Suprapubic skin (tissue), 4 donors: Measurements from ENCODE around the gene ALDH3A2. TPM values are rescaled to one million over a fixed set of nuclear protein-coding genes. Genes with fewer than 3 reads are reported as not detected.

Source experiments
- DNase-seq, 2 donors: peaks; one replicate each; pipeline ENCODE4 v3.0.0-alpha.2; 2019; ENCODE audit warnings: low spot score in 2 of 2
- H3K27ac ChIP-seq: fragments of 200-600 bp; sonication (generic); one replicate; pipeline ENCODE4 v1.5.1; 2019
- H3K27me3 ChIP-seq: fragments of 200-600 bp; sonication (generic); one replicate; pipeline ENCODE4 v1.5.1; 2019
- H3K36me3 ChIP-seq: fragments of 200-600 bp; sonication (generic); one replicate; pipeline ENCODE4 v1.5.1; 2019
- H3K4me1 ChIP-seq: fragments of 200-600 bp; sonication (generic); one replicate; pipeline ENCODE4 v1.5.1; 2019
- H3K4me3 ChIP-seq: fragments of 200-600 bp; sonication (generic); one replicate; pipeline ENCODE4 v1.5.1; 2019; ENCODE audit warnings: mild to moderate bottlenecking
- H3K9me3 ChIP-seq: fragments of 200-600 bp; sonication (generic); one replicate; pipeline ENCODE4 v1.5.1; 2019
- CTCF ChIP-seq, 2 donors: fragments of 200-600 bp in 1 of 2; fragments of 450-650 bp in 1 of 2; sonication (generic) in 1 of 2; IDR thresholded peaks; one replicate each; pipeline ENCODE4 v1.5.1; 2016 to 2019; ENCODE audit warnings: antibody characterized with exemption in 2 of 2, mild to moderate bottlenecking in 1 of 2, moderate library complexity in 1 of 2
- EP300 ChIP-seq: sonication (generic); formaldehyde crosslinking; IDR thresholded peaks from one replicate; pipeline ENCODE4 v1.6.1; 2017; ENCODE audit warnings: antibody characterized with exemption
- POLR2A ChIP-seq, 2 donors: fragments of 450-650 bp; IDR thresholded peaks; one replicate each; pipeline ENCODE4 v1.6.1; 2017; ENCODE audit warnings: antibody characterized with exemption in 2 of 2, mild to moderate bottlenecking in 2 of 2, moderate library complexity in 2 of 2
- POLR2AphosphoS5 ChIP-seq, 3 donors: sonication (generic); formaldehyde crosslinking; IDR thresholded peaks; one replicate each; pipeline ENCODE4 v1.6.1; 2017; ENCODE audit warnings: antibody characterized with exemption in 3 of 3
- WGBS: methylation state at CpG from one replicate; pipeline ENCODE4 v1.1.5; 2018; 5-methylcytosine and 5-hydroxymethylcytosine counted together
- total RNA-seq, 4 donors: library from RNA; depleted of rRNA; stranded (reverse); fragments of >200 nt; gene quantifications; one replicate each; pipeline ENCODE4 v1.1.0, GENCODE V29; 2016

ALDH3A2 gene
- total RNA-seq, 4 donors from 2014 or later, result 493 to 1,000 (median 626) TPM

- H3K4me1 ChIP-seq, result peaks cover 27% of the 10 kb centered on the region
- H3K27me3 ChIP-seq, result no peaks in the 10 kb centered on the region
- WGBS, result 85% methylated on average over 12 of the region's 12 CpGs
- H3K9me3 ChIP-seq, result no peaks in the 10 kb centered on the region
- H3K4me3 ChIP-seq, result no peak overlapping the region
- peak in 1 of 2 donors; percentile 51 for DNase-seq
- H3K36me3 ChIP-seq, result no peaks in the 10 kb centered on the region
- no peak overlapping the region for H3K27ac ChIP-seq
- TF ChIP-seq EP300, result no peak
- no peak for TF ChIP-seq POLR2A (IDR thresholded peaks at IDR 0.05)
- TF ChIP-seq POLR2AphosphoS5 (IDR thresholded peaks at IDR 0.05), result no peak
These were observed 64.0 kb downstream of the ALDH3A2 start for GRCh38 chr17:19712436-19713004.

- Histone ChIP-seq H3K27ac (no peak overlapping the region), H3K4me1 (peaks cover 29% of the 10 kb centered on the region), H3K27me3 (no peaks in the 10 kb centered on the region), H3K4me3 (no peak overlapping the region), H3K36me3 (no peaks in the 10 kb centered on the region), H3K9me3 (no peaks in the 10 kb centered on the region)
- 85% methylated on average over 6 of the region's 16 CpGs for WGBS
- DNase-seq, result peak in 1 of 2 donors; percentile 40
- no peak for TF ChIP-seq CTCF (IDR thresholded peaks at IDR 0.05)
- no peak for TF ChIP-seq POLR2AphosphoS5 (IDR thresholded peaks at IDR 0.05)
- TF ChIP-seq EP300, result no peak
- no peak for TF ChIP-seq POLR2A (IDR thresholded peaks at IDR 0.05)
These were observed 64.9 kb downstream of the ALDH3A2 start for GRCh38 chr17:19713462-19713861.

- H3K36me3 ChIP-seq, result no peaks in the 10 kb centered on the region
- no peaks in the 10 kb centered on the region for H3K9me3 ChIP-seq
- WGBS, result 96% methylated on average over 14 of the region's 28 CpGs
- peak in 1 of 2 donors; percentile 47 for DNase-seq
- H3K27me3 ChIP-seq, result no peaks in the 10 kb centered on the region
- TF ChIP-seq POLR2AphosphoS5 (IDR thresholded peaks at IDR 0.05), result no peak
- H3K4me3 ChIP-seq, result no peak overlapping the region
- peaks cover 34% of the 10 kb centered on the region for H3K4me1 ChIP-seq
- H3K27ac ChIP-seq, result no peak overlapping the region
These were observed 65.4 kb downstream of the ALDH3A2 start for GRCh38 chr17:19713901-19714361.

- DNase-seq, result peak in 1 of 2 donors; percentile 56
- TF ChIP-seq POLR2AphosphoS5 (IDR thresholded peaks at IDR 0.05) (no peak), POLR2A (IDR thresholded peaks at IDR 0.05) (no peak), CTCF (IDR thresholded peaks at IDR 0.05) (no peak), EP300 (no peak)
- Histone ChIP-seq H3K27me3 (no peaks in the 10 kb centered on the region), H3K4me1 (peaks cover 38% of the 10 kb centered on the region), H3K4me3 (no peak overlapping the region), H3K27ac (no peak overlapping the region), H3K9me3 (no peaks in the 10 kb centered on the region), H3K36me3 (no peaks in the 10 kb centered on the region)
- WGBS, result 87% methylated on average over 14 of the region's 27 CpGs
These were observed 66.2 kb downstream of the ALDH3A2 start for GRCh38 chr17:19714542-19715411.

- DNase-seq, result no peak
- TF ChIP-seq POLR2AphosphoS5 (IDR thresholded peaks at IDR 0.05) (no peak), CTCF (IDR thresholded peaks at IDR 0.05) (no peak), POLR2A (IDR thresholded peaks at IDR 0.05) (no peak), EP300 (no peak)
These were observed 67.8 kb downstream of the ALDH3A2 start, which contains the start of gene SLC47A2 for GRCh38 chr17:19716108-19717030. Gene SLC47A2 (minus strand): TSS chr17:19716584. CDS start chr17:19716555, 29 bp downstream.

More at GRCh38 chr17:19716108-19717030, 67.8 kb downstream of the ALDH3A2 start, which contains the start of gene SLC47A2:
- Histone ChIP-seq H3K9me3 (no peaks in the 10 kb centered on the region), H3K27me3 (no peaks in the 10 kb centered on the region), H3K4me1 (peaks cover 50% of the 10 kb centered on the region), H3K27ac (no peak within 1 kb of the TSS), H3K36me3 (no peaks in the 10 kb centered on the region), H3K4me3 (no peak within 1 kb of the TSS)
- no CpG with 5 or more reads among the region's 13 CpGs for WGBS
